Dedifferentiated amniotic fluid mesenchymal stem cell (primary cell): Measurements from ENCODE around the gene NUTF2.
A peak's percentile ranks its signal among the peaks of the same experiment; 100 is the strongest.
"Not testable (repeated sequence)": the region's sequence is repeated elsewhere in the genome, so short reads cannot be mapped to it uniquely, and the experiment has no call there.

Source experiments
- DNase-seq: peaks from one replicate; pipeline ENCODE4 v3.0.0-alpha.2; 2016; ENCODE audit errors: extremely low spot score

The NUTF2 gene

GRCh38 chr16:67885545-67885944, 38.8 kb downstream of the NUTF2 start:
- DNase-seq = no peak

- no peak for DNase-seq
Observed at GRCh38 chr16:67885976-67886375, 39.2 kb downstream of the NUTF2 start.

- no peak for DNase-seq
Observed at GRCh38 chr16:67886387-67886786, 39.7 kb downstream of the NUTF2 start.

GRCh38 chr16:67888331-67888730, 41.6 kb downstream of the NUTF2 start:
- no peak for DNase-seq

GRCh38 chr16:67892375-67892774, 45.6 kb downstream of the NUTF2 start:
- DNase-seq = no peak

- peak; percentile 95 for DNase-seq
Observed at GRCh38 chr16:67892899-67893742, 46.4 kb downstream of the NUTF2 start, which contains the start of gene PSKH1. Gene PSKH1 (plus strand): TSS chr16:67893254. CDS start chr16:67908750, 15,496 bp downstream.

GRCh38 chr16:67893743-67894399, 47.1 kb downstream of the NUTF2 start:
- no peak for DNase-seq

GRCh38 chr16:67897231-67897630, 50.5 kb downstream of the NUTF2 start:
- DNase-seq = no peak

- DNase-seq = no peak
Observed at GRCh38 chr16:67901734-67902133, 55.0 kb downstream of the NUTF2 start.

- no peak for DNase-seq
Observed at GRCh38 chr16:67902831-67903230, 56.1 kb downstream of the NUTF2 start.

GRCh38 chr16:67907397-67908180, 60.9 kb downstream of the NUTF2 start:
- no peak for DNase-seq

- no peak for DNase-seq
Observed at GRCh38 chr16:67909056-67909742, 62.5 kb downstream of the NUTF2 start.

GRCh38 chr16:67910158-67910557, 63.4 kb downstream of the NUTF2 start:
- no peak for DNase-seq

GRCh38 chr16:67914758-67915495, 68.2 kb downstream of the NUTF2 start:
- no peak for DNase-seq

GRCh38 chr16:67915496-67915769, 68.7 kb downstream of the NUTF2 start:
- not testable (repeated sequence) for DNase-seq

- no peak for DNase-seq
Observed at GRCh38 chr16:67915831-67916723, 69.3 kb downstream of the NUTF2 start.

- DNase-seq = no peak
Observed at GRCh38 chr16:67917140-67917851, 70.6 kb downstream of the NUTF2 start.

GRCh38 chr16:67917852-67918236, 71.1 kb downstream of the NUTF2 start:
- DNase-seq = peak; percentile 45

- DNase-seq = no peak
Observed at GRCh38 chr16:67919622-67920221, 73.0 kb downstream of the NUTF2 start.
